SK-N-SH (cell line): ENCODE measurements around the gene VSIG10L. TPM values are rescaled to one million over a fixed set of nuclear protein-coding genes. Genes with fewer than 3 reads are reported as not detected.

ENCODE experiments used
- CTCF ChIA-PET: fragments of 300-600, 350-600 bp; formaldehyde crosslinking; extraction: SDS; loops from one replicate; lab custom pipeline; 2021; lab: Yijun Ruan, JAX
- POLR2A ChIA-PET: fragments of 350-600 bp; sonication (Branson Sonifier 250); formaldehyde crosslinking; extraction: SDS; loops from one replicate; lab custom pipeline; 2020; ENCODE audit warnings: antibody characterized with exemption, inconsistent platforms; lab: Yijun Ruan, JAX
- DNase-seq: peaks from one replicate; pipeline ENCODE4 v3.0.0; 2012
- H2AFZ ChIP-seq: fragments of 200-600 bp; sonication (generic); 2 replicates; pipeline ENCODE4 v1.8.1; 2016; ENCODE audit warnings: antibody characterized with exemption, mild to moderate bottlenecking, low read depth
- H3F3A ChIP-seq: fragments of 200-600 bp; sonication (generic); replicated peaks from 2 replicates; pipeline ENCODE3; 2016; ENCODE audit warnings: antibody characterized with exemption, mild to moderate bottlenecking; ENCODE audit not compliant: insufficient read depth
- H3K27ac ChIP-seq, 2 experiments: fragments of 200-500 bp in 1 of 2; fragments of 200-600 bp in 1 of 2; sonication (Bioruptor generic) in 1 of 2; sonication (generic), shearing (Covaris generic) in 1 of 2; 2 replicates each; pipeline versions ENCODE4 v1.5.1 to v1.6.1; 2014 to 2016; ENCODE audit warnings: low read depth in 2 of 2, inconsistent platforms in 1 of 2, low read length in 1 of 2, mild to moderate bottlenecking in 1 of 2, mixed read lengths in 1 of 2
- H3K27me3 ChIP-seq: fragments of 200-600 bp; sonication (generic), shearing (Covaris generic); 2 replicates; pipeline ENCODE4 v1.6.1; 2016; ENCODE audit warnings: mixed run types; ENCODE audit not compliant: insufficient read depth
- H3K36me3 ChIP-seq, 2 experiments: fragments of 200-500 bp in 1 of 2; fragments of 200-600 bp in 1 of 2; sonication (Bioruptor generic) in 1 of 2; sonication (generic) in 1 of 2; replicated peaks in 1 of 2; 2 replicates each; pipeline versions ENCODE3 to v1.5.1; 2014 to 2016; ENCODE audit warnings: low read length in 1 of 2, mild to moderate bottlenecking in 1 of 2; ENCODE audit not compliant: insufficient read depth in 2 of 2, control insufficient read depth in 1 of 2
- H3K4me1 ChIP-seq, 2 experiments: fragments of 200-500 bp in 1 of 2; fragments of 200-600 bp in 1 of 2; sonication (Bioruptor generic) in 1 of 2; sonication (generic), shearing (Covaris generic) in 1 of 2; 2 replicates each; pipeline versions ENCODE4 v1.5.1 to v1.6.1; 2014 to 2016; ENCODE audit warnings: low read depth in 1 of 2, low read length in 1 of 2, mixed run types in 1 of 2; ENCODE audit not compliant: insufficient read depth in 2 of 2, control insufficient read depth in 1 of 2
- H3K4me2 ChIP-seq: fragments of 200-600 bp; sonication (generic), shearing (Covaris generic); 2 replicates; pipeline ENCODE4 v1.6.1; 2017; ENCODE audit warnings: mixed run types
- H3K4me3 ChIP-seq, 2 experiments: fragments of 200-500 bp in 1 of 2; fragments of 200-600 bp in 1 of 2; sonication (Bioruptor generic) in 1 of 2; sonication (generic), shearing (Covaris generic) in 1 of 2; 2 replicates each; pipeline versions ENCODE4 v1.5.1 to v1.8.1; 2014 to 2016; ENCODE audit warnings: low read depth in 2 of 2, inconsistent platforms in 1 of 2, low read length in 1 of 2, mild to moderate bottlenecking in 1 of 2, mixed read lengths in 1 of 2, moderate library complexity in 1 of 2
- H3K79me2 ChIP-seq: fragments of 200-600 bp; sonication (generic); 2 replicates; pipeline ENCODE4 v1.8.1; 2017; ENCODE audit warnings: mild to moderate bottlenecking; ENCODE audit not compliant: insufficient read depth
- H3K9ac ChIP-seq: fragments of 200-600 bp; sonication (generic); 2 replicates; pipeline ENCODE4 v1.6.1; 2017; ENCODE audit warnings: mixed run types
- H3K9me2 ChIP-seq: fragments of 200-600 bp; sonication (generic); 2 replicates; pipeline ENCODE4 v1.6.1; 2017; ENCODE audit warnings: mixed run types
- H3K9me3 ChIP-seq: fragments of 200-600 bp; sonication (generic); 2 replicates; pipeline ENCODE4 v1.6.1; 2017; ENCODE audit warnings: mixed run types, mild to moderate bottlenecking, moderate library complexity
- H4K20me1 ChIP-seq: fragments of 200-600 bp; sonication (generic); 2 replicates; pipeline ENCODE4 v1.6.1; 2017; ENCODE audit warnings: mild to moderate bottlenecking, mixed run types; ENCODE audit not compliant: insufficient read depth
- CTCF ChIP-seq: fragments of 200-600 bp; sonication (generic); IDR thresholded peaks from 2 replicates; pipeline ENCODE4 v1.6.1; 2017; ENCODE audit warnings: antibody characterized with exemption, mild to moderate bottlenecking, moderate library complexity
- ELF1 ChIP-seq: IDR thresholded peaks from 2 replicates; pipeline ENCODE4 v1.4.0; 2012
- FOXM1 ChIP-seq: IDR thresholded peaks from 2 replicates; pipeline ENCODE4 v1.4.0; 2012; ENCODE audit warnings: low read depth, mild to moderate bottlenecking
- IRF3 ChIP-seq: fragments of 150-350 bp; IDR thresholded peaks from 2 replicates; pipeline ENCODE4 v1.6.1; 2016; ENCODE audit warnings: mild to moderate bottlenecking, low read depth, low read length
- MAX ChIP-seq: IDR thresholded peaks from 2 replicates; pipeline ENCODE4 v1.4.0; 2012; ENCODE audit warnings: low read depth
- MEF2A ChIP-seq: IDR thresholded peaks from 2 replicates; pipeline ENCODE4 v1.4.0; 2012; ENCODE audit warnings: low read depth, borderline replicate concordance
- MXI1 ChIP-seq: IDR thresholded peaks from 2 replicates; pipeline ENCODE4 v1.6.1; 2012; ENCODE audit warnings: mild to moderate bottlenecking, low read depth, low read length, improper control_type of control experiment
- PBX3 ChIP-seq: IDR thresholded peaks from 2 replicates; pipeline ENCODE4; 2012
- RAD21 ChIP-seq: IDR thresholded peaks from 2 replicates; pipeline ENCODE4 v1.6.1; 2012; ENCODE audit warnings: mild to moderate bottlenecking, low read length
- REST ChIP-seq: IDR thresholded peaks from 2 replicates; pipeline ENCODE4 v1.6.1; 2012; ENCODE audit warnings: mild to moderate bottlenecking, low read depth, low read length, moderate library complexity
- RFX5 ChIP-seq: IDR thresholded peaks from 2 replicates; pipeline ENCODE4 v1.6.1; 2012; ENCODE audit warnings: mild to moderate bottlenecking, improper control_type of control experiment, low read length
- RXRA ChIP-seq: IDR thresholded peaks from 2 replicates; pipeline ENCODE4 v1.4.0; 2012; ENCODE audit warnings: low read depth, mild to moderate bottlenecking, borderline replicate concordance
- SIN3A ChIP-seq: IDR thresholded peaks from 2 replicates; pipeline ENCODE4 v1.6.1; 2012; ENCODE audit warnings: low read depth, mild to moderate bottlenecking, low read length, moderate library complexity, borderline replicate concordance
- SMC3 ChIP-seq: IDR thresholded peaks from 2 replicates; pipeline ENCODE4 v1.6.1; 2012; ENCODE audit warnings: low read depth, low read length, improper control_type of control experiment
- TEAD4 ChIP-seq: IDR thresholded peaks from 2 replicates; pipeline ENCODE4 v1.4.0; 2012; ENCODE audit warnings: mild to moderate bottlenecking, borderline replicate concordance; ENCODE audit not compliant: insufficient read depth
- USF1 ChIP-seq: IDR thresholded peaks from 2 replicates; pipeline ENCODE4 v1.4.0; 2012; ENCODE audit warnings: low read depth, borderline replicate concordance
- YY1 ChIP-seq: IDR thresholded peaks from 2 replicates; pipeline ENCODE4 v1.4.0; 2012; ENCODE audit warnings: low read depth, mild to moderate bottlenecking
- WGBS: methylation state at CpG from one replicate; pipeline ENCODE4 v1.1.6; 2017; ENCODE audit warnings: low lambda C conversion rate; 5-methylcytosine and 5-hydroxymethylcytosine counted together
- polyA plus RNA-seq, 3 experiments: library from polyadenylated mRNA; depleted of rRNA; stranded (reverse); fragments of >200 nt; gene quantifications; 2 replicates each; pipeline ENCODE4 v1.2.3, GENCODE V29; 2012

Gene VSIG10L
- polyA plus RNA-seq, 1 of the 3 experiments (the other 2 are of a cell fraction) = 2.7 TPM

- no peaks in the 10 kb centered on the region for H4K20me1 ChIP-seq
- DNase-seq = no peak
- peak within 1 kb of the TSS; percentile 95 for H2AFZ ChIP-seq
- H3K27me3 ChIP-seq = no peaks in the 10 kb centered on the region
- H3K4me3 ChIP-seq = peak within 1 kb of the TSS; percentile 77 to 80
- peaks cover 6 to 21% of the 10 kb centered on the region in 2 experiments; a peak in 3 of 4 replicates for H3K4me1 ChIP-seq
- H3K79me2 ChIP-seq = peaks cover 6% of the 10 kb centered on the region
- POLR2A ChIA-PET = no interaction called here
- TF ChIP-seq SIN3A (peak; percentile 61; the same call in 1 of the 2 replicates), RFX5 (no peak), ELF1 (no peak), MAX (peak; percentile 75), YY1 (peak; percentile 65; the same call in 1 of the 2 replicates), MXI1 (peak; percentile 84), FOXM1 (no peak), MEF2A (no peak), PBX3 (no peak), RAD21 (no peak), CTCF (no peak)
- H3K9me2 ChIP-seq = no peaks in the 10 kb centered on the region
- no peaks in the 10 kb centered on the region for H3K9me3 ChIP-seq
- H3K27ac ChIP-seq = peak within 1 kb of the TSS; percentile 79 to 84
- no peaks in the 10 kb centered on the region for H3F3A ChIP-seq
- H3K4me2 ChIP-seq = peak within 1 kb of the TSS; percentile 100
- H3K36me3 ChIP-seq = no peaks in the 10 kb centered on the region
- 1% methylated on average over 19 of the region's 27 CpGs for WGBS
- H3K9ac ChIP-seq = peak within 1 kb of the TSS; percentile 87
- CTCF ChIA-PET = interaction anchor here (1.3 kb wide), 1 partner anchor 25 kb away, joined by 5 read pairs; no protein-coding TSS in a partner anchor
Measured at GRCh38 chr19:51365965-51366388, 24.0 kb upstream of the VSIG10L start, which contains the start of gene ETFB. Gene ETFB, minus strand, starts transcription at chr19:51366388. Its CDS starts 62 bp downstream, at chr19:51366326.

- 35% methylated on average over 8 of the region's 10 CpGs for WGBS
- Histone ChIP-seq H2AFZ (peak overlapping the region; percentile 95), H3K4me2 (peak overlapping the region; percentile 90), H3K9me2 (no peaks in the 10 kb centered on the region), H3K9ac (peak overlapping the region; percentile 64; the same call in 1 of the 2 replicates), H3K79me2 (peaks cover 6% of the 10 kb centered on the region), H3K27me3 (no peaks in the 10 kb centered on the region), H3K36me3 (no peaks in the 10 kb centered on the region), H3K4me3 (peak overlapping the region; percentile 72 to 80), H3K9me3 (no peaks in the 10 kb centered on the region), H4K20me1 (no peaks in the 10 kb centered on the region), H3K27ac (peak overlapping the region; percentile 21 to 73; a peak in 3 of 4 replicates), H3K4me1 (peaks cover 6 to 21% of the 10 kb centered on the region in 2 experiments; a peak in 3 of 4 replicates), H3F3A (no peaks in the 10 kb centered on the region)
- DNase-seq = no peak
- POLR2A ChIA-PET = interaction anchor here (0.7 kb wide), 1 partner anchor 23 kb away, joined by 4 read pairs; the partner anchor contains the start of gene VSIG10L
- CTCF ChIA-PET = interaction anchor here (1.3 kb wide), 1 partner anchor 25 kb away, joined by 5 read pairs; no protein-coding TSS in a partner anchor
- no peak for TF ChIP-seq RXRA
- TF ChIP-seq TEAD4 = no peak
- no peak for TF ChIP-seq REST
- no peak for TF ChIP-seq IRF3
- TF ChIP-seq SMC3 = no peak
- no peak for TF ChIP-seq USF1
- TF ChIP-seq MXI1 = no peak
Measured at GRCh38 chr19:51365211-51365964, 23.4 kb upstream of the VSIG10L start.
